GM12878 (cell line): ENCODE data around the gene POLG. TPM values are rescaled to one million over a fixed set of nuclear protein-coding genes. Genes with fewer than 3 reads are reported as not detected.

ENCODE experiments used
- ATAC-seq: fragments of 200-7000 bp; cut with Tn5 transposase; 3 replicates; pipeline ENCODE4 v1.9.1; 2020; ENCODE audit warnings: mild to moderate bottlenecking, moderate library complexity
- BruUV-seq: library from RNA; stranded (reverse); fragments of 400-500 nt; replicated peaks from 2 replicates; lab custom pipeline; 2021; lab: Mats Ljungman, UMichigan
- CTCF ChIA-PET: fragments of 300-600 bp; sonication (Branson Sonifier 250); formaldehyde crosslinking; extraction: SDS; loops from one replicate; lab custom pipeline; 2021; ENCODE audit warnings: inconsistent platforms; lab: Yijun Ruan, JAX
- POLR2A ChIA-PET: fragments of 350-600 bp; formaldehyde crosslinking; extraction: SDS; loops from one replicate; lab custom pipeline; 2021; ENCODE audit warnings: inconsistent platforms; lab: Charles Lee
- RAD21 ChIA-PET: fragments of 300-600 bp; sonication (Branson Sonifier 250); formaldehyde crosslinking; loops from one replicate; lab custom pipeline; 2023; ENCODE audit warnings: antibody characterized with exemption; ENCODE audit not compliant: unreplicated experiment; lab: Charles Lee
- SMC1A ChIA-PET: fragments of 300-600 bp; sonication (Branson Sonifier 250); formaldehyde crosslinking; loops from one replicate; lab custom pipeline; 2023; ENCODE audit not compliant: unreplicated experiment, uncharacterized antibody; lab: Charles Lee
- DNase-seq: peaks from one replicate; pipeline ENCODE4 v3.0.0-alpha.2; 2011; ENCODE audit warnings: low read depth, low spot score
- FAIRE-seq: peaks from 3 replicates; lab custom pipeline; 2011; peaks lifted over from hg19 to GRCh38; lab: Jason Lieb, UNC
- H2AFZ ChIP-seq: 2 replicates; pipeline ENCODE4 v1.6.0; 2011; ENCODE audit warnings: low read depth, low read length, control low read depth; ENCODE audit not compliant: control insufficient read depth
- H3K27ac ChIP-seq: 2 replicates; pipeline ENCODE4 v1.5.1; 2011; ENCODE audit warnings: control low read depth; ENCODE audit not compliant: control insufficient read depth, insufficient read depth
- H3K27me3 ChIP-seq, 2 experiments: replicated peaks in 1 of 2; 2 replicates each; pipeline versions ENCODE4 v1.6.0 to v1.6.1; 2011; ENCODE audit warnings: low read length in 1 of 2; ENCODE audit not compliant: control insufficient read depth in 2 of 2, insufficient read depth in 2 of 2
- H3K36me3 ChIP-seq, 2 experiments: 2 replicates each; pipeline ENCODE4 v1.5.1; 2011; ENCODE audit warnings: low read length in 1 of 2; ENCODE audit not compliant: control insufficient read depth in 2 of 2, insufficient read depth in 2 of 2
- H3K4me1 ChIP-seq: 2 replicates; pipeline ENCODE4 v1.6.1; 2011; ENCODE audit warnings: mild to moderate bottlenecking, low read length, moderate library complexity, mixed read lengths; ENCODE audit not compliant: control insufficient read depth, insufficient read depth
- H3K4me2 ChIP-seq: 2 replicates; pipeline ENCODE4 v1.6.0; 2011; ENCODE audit warnings: control low read depth; ENCODE audit not compliant: control insufficient read depth, insufficient read depth
- H3K4me3 ChIP-seq: fragments of 200-600 bp; sonication (generic); 2 replicates; pipeline ENCODE4 v1.5.1; 2016
- H3K79me2 ChIP-seq: 2 replicates; pipeline ENCODE4 v1.6.0; 2011; ENCODE audit warnings: low read length; ENCODE audit not compliant: control insufficient read depth, insufficient read depth
- H3K9ac ChIP-seq: 2 replicates; pipeline ENCODE4 v1.8.0; 2011; ENCODE audit warnings: low read length, control low read depth, mixed read lengths; ENCODE audit not compliant: control insufficient read depth, insufficient read depth
- H3K9me3 ChIP-seq: replicated peaks from 3 replicates; pipeline ENCODE4 v1.5.1; 2011; ENCODE audit warnings: mild to moderate bottlenecking, low read length; ENCODE audit not compliant: control insufficient read depth, insufficient read depth
- H4K20me1 ChIP-seq: 2 replicates; pipeline ENCODE4 v1.6.0; 2011; ENCODE audit not compliant: control insufficient read depth, insufficient read depth
- ETV6 ChIP-seq, 2 experiments: fragments of 450-650 bp in 1 of 2; IDR thresholded peaks in 1 of 2; conservative IDR thresholded peaks in 1 of 2; 2 replicates each; pipeline ENCODE4 v1.6.1; 2014; ENCODE audit warnings: antibody characterized with exemption in 1 of 2, borderline replicate concordance in 1 of 2, low read depth in 1 of 2, mild to moderate bottlenecking in 1 of 2, moderate library complexity in 1 of 2
- IRF5 ChIP-seq: fragments of 450-650 bp; IDR thresholded peaks from 2 replicates; pipeline ENCODE4 v1.6.1; 2017; ENCODE audit warnings: borderline replicate concordance
- KLF5 ChIP-seq: fragments of 450-650 bp; IDR thresholded peaks from 2 replicates; pipeline ENCODE4 v1.6.1; 2014; ENCODE audit warnings: mild to moderate bottlenecking; ENCODE audit not compliant: partially characterized antibody
- NBN ChIP-seq: fragments of 450-650 bp; IDR thresholded peaks from 2 replicates; pipeline ENCODE4 v1.6.1; 2016
- NFYB ChIP-seq: IDR thresholded peaks from 2 replicates; pipeline ENCODE4 v1.6.1; 2011; ENCODE audit warnings: low read depth, mild to moderate bottlenecking, low read length, improper control_type of control experiment, moderate library complexity; ENCODE audit not compliant: insufficient read depth
- RUNX3 ChIP-seq: IDR thresholded peaks from 2 replicates; pipeline ENCODE4 v1.6.1; 2012; ENCODE audit warnings: low read length, inconsistent platforms
- ZBTB4 ChIP-seq: fragments of 450-650 bp; formaldehyde crosslinking; IDR thresholded peaks from 2 replicates; pipeline ENCODE4 v1.4.0; 2022; ENCODE audit warnings: mild to moderate bottlenecking, moderate library complexity
- ZSCAN29 ChIP-seq: fragments of 450-650 bp; IDR thresholded peaks from 2 replicates; pipeline ENCODE4 v1.6.1; 2017; ENCODE audit warnings: mild to moderate bottlenecking, moderate library complexity
- WGBS: methylation state at CpG from one replicate; pipeline ENCODE4 v1.1.6; 2016; ENCODE audit warnings: low lambda C conversion rate; ENCODE audit not compliant: insufficient replicate concordance, insufficient coverage; ENCODE audit errors: missing lambda C conversion rate; 5-methylcytosine and 5-hydroxymethylcytosine counted together
- in situ Hi-C: fragments of 300-500 bp; cut with MboI; formaldehyde crosslinking; loops from 9 replicates; pipeline ENCODE4 v1.14.3; 2018; ENCODE audit warnings: mixed read lengths
- intact Hi-C: fragments of 100-400 bp; cut with micrococcal nuclease; formaldehyde crosslinking; loops from one replicate; pipeline ENCODE4 v1.14.2; 2022; ENCODE audit not compliant: unreplicated experiment
- polyA plus RNA-seq, 11 experiments: library from polyadenylated mRNA; depleted of rRNA in 4 of 11; unstranded in 6 of 11; stranded (reverse) in 5 of 11; fragments of >200 nt; fragmentation: Nextera tagmentation in 4 of 11; fragmentation: Illumina TruSeq in 1 of 11; extraction: Ambion mirVana in 4 of 11; extraction: Trizol in 1 of 11; gene quantifications; 1 replicate in 1 of 11; 2 replicates in 10 of 11; pipeline versions ENCODE4 v1.2.1 to v1.2.3, GENCODE V29; 2011 to 2016; ENCODE audit warnings: inconsistent platforms in 2 of 11, missing spikeins in 2 of 11, low read depth in 1 of 11
- total RNA-seq, 4 experiments: library from RNA; depleted of rRNA in 3 of 4; stranded (reverse); fragments of >200 nt in 3 of 4; fragmentation: Illumina TruSeq in 1 of 4; extraction: Trizol in 1 of 4; gene quantifications; 2 replicates each; pipeline versions ENCODE4 v1.2.1 to v1.2.3, GENCODE V29; 2013 to 2021
- TF ChIP-seq, protein P1 (sequence below): fragments of 450-650 bp; IDR thresholded peaks from 2 replicates; pipeline ENCODE4 v1.6.1; 2017; ENCODE audit warnings: low read depth, mild to moderate bottlenecking, moderate library complexity

POLG gene
- total and polyA plus RNA-seq, 10 of the 15 experiments (the other 5 are each of a cell fraction or from before 2014, with no cell fraction given), result 14.8 to 71.1 (median 33.0) TPM

DNA sequence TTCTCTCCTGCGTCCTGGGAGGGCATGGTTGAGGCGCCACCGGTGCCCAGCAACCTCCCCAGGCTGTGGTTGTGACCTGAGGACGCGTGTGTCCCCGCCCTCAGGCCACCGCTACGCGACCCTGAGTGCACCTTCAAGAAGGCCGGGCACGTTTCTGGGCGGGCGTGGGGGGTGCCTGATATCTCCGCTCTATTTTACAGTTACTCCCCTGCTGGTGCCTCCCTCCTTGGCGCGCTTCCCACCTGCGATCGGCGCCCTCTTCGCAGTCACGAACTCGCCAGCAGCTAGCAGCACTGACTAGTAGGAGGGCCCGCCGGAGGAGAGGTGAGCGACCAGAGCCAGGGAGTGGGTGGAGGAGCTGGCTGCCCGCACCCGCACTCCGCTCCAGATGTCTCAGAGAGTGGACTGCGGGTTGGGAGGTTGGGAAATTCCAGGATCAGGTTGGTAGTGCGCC, 43.2 kb upstream of the POLG start:
- ATAC-seq (no peak), DNase-seq (no peak), FAIRE-seq (no peak)
- ChIA-PET CTCF (no interaction called here), RAD21 (no interaction called here), SMC1A (no interaction called here), POLR2A (no interaction called here)
- Histone ChIP-seq H4K20me1 (no peaks in the 10 kb centered on the region), H3K27ac (no peak overlapping the region), H3K4me2 (no peak overlapping the region), H3K36me3 (no peaks in the 10 kb centered on the region), H3K4me1 (no peaks in the 10 kb centered on the region), H3K79me2 (no peaks in the 10 kb centered on the region), H3K4me3 (no peak overlapping the region), H2AFZ (no peak overlapping the region), H3K9ac (no peak overlapping the region), H3K9me3 (no peaks in the 10 kb centered on the region; the same call in 2 of the 3 replicates), H3K27me3 (peaks cover 26 to 33% of the 10 kb centered on the region in 2 experiments)
- WGBS, result 25% methylated on average over 30 of the region's 30 CpGs
- intact Hi-C loops, result no loop called here
- no TSS peak for BruUV-seq
- TF ChIP-seq, protein P1, sequence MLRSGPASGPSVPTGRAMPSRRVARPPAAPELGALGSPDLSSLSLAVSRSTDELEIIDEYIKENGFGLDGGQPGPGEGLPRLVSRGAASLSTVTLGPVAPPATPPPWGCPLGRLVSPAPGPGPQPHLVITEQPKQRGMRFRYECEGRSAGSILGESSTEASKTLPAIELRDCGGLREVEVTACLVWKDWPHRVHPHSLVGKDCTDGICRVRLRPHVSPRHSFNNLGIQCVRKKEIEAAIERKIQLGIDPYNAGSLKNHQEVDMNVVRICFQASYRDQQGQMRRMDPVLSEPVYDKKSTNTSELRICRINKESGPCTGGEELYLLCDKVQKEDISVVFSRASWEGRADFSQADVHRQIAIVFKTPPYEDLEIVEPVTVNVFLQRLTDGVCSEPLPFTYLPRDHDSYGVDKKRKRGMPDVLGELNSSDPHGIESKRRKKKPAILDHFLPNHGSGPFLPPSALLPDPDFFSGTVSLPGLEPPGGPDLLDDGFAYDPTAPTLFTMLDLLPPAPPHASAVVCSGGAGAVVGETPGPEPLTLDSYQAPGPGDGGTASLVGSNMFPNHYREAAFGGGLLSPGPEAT, result no peak
- no peak for TF ChIP-seq RUNX3
- in situ Hi-C loops, result no loop called here

DNA sequence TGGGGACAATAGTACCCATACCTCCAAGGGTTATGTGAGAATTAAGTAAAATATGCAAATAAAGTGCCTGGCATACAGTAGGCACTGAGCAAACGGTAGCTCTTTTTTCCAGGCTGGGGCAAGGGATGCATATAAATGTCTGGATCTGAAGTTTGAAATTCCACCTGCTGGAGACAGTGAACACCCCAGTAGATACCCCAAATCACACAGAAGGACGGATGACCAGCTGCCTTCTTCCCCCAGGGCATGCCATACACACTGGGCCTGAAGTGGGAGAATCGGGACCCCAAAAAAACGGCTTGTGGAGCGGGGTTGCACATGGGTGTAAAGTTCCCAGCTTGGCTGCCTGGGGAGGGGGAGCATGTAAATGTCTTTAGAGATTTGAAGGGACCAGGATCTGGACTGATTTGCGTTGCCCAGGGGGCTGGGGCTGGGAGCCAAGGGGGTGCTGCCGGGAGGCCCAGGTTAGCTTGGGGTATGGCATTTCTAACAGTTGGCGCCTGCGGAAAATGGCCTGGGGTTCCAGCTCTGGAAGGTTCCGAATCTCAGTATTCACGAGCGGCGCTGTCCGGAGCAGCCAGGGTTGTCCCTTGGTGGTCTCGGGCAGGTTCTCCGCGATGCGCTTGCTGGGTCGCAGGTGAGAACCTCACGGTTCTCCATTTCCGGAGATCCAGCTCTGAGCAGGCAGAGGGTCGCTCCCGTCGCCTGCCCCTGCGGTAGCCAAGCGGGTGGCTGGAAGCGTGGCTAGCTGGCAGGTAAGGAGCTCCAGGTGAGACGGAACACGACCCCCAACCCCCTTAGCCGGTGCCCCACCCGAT, 42.6 kb upstream of the POLG start:
- DNase-seq (no peak), FAIRE-seq (no peak), ATAC-seq (no peak)
- Histone ChIP-seq H4K20me1 (no peaks in the 10 kb centered on the region), H3K36me3 (no peaks in the 10 kb centered on the region), H3K27ac (no peak overlapping the region), H3K79me2 (no peaks in the 10 kb centered on the region), H3K9ac (no peak overlapping the region), H3K4me2 (no peak overlapping the region), H3K27me3 (peaks cover 28 to 38% of the 10 kb centered on the region in 2 experiments), H3K4me3 (no peak overlapping the region), H2AFZ (no peak overlapping the region), H3K4me1 (no peaks in the 10 kb centered on the region), H3K9me3 (no peaks in the 10 kb centered on the region; the same call in 2 of the 3 replicates)
- CTCF ChIA-PET, result interaction anchor here (1.0 to 1.4 kb wide), 2 partner anchors 17 to 37 kb away, joined by 3 to 4 read pairs; no protein-coding TSS in a partner anchor
- intact Hi-C loops, result no loop called here
- no TSS peak for BruUV-seq
- SMC1A ChIA-PET, result no interaction called here
- RAD21 ChIA-PET, result no interaction called here
- 24% methylated on average over 31 of the region's 31 CpGs for WGBS
- POLR2A ChIA-PET, result no interaction called here
- in situ Hi-C loops, result no loop called here
- TF ChIP-seq ZBTB4 (CRISPR knock-in tag) (no peak), KLF5 (no peak), NFYB (no peak), ETV6 (conservative IDR thresholded peaks at IDR 0.05 in 1 of 2, IDR thresholded peaks at IDR 0.05 in 1 of 2; ENCODE audit: borderline replicate concordance in 1 of 2, low read depth in 1 of 2) (no peak), NBN (no peak), IRF5 (no peak), ZSCAN29 (no peak)
